ENCODE data around the gene SMAD6. TPM values are rescaled to one million over a fixed set of nuclear protein-coding genes. Genes with fewer than 3 reads are reported as not detected.

Gene SMAD6
- total and polyA plus RNA-seq, 10 of the 15 experiments (the other 5 are each of a cell fraction or from before 2014, with no cell fraction given), result under 0.01 to 0.10 (median 0.03) TPM; not detected in 7

DNA sequence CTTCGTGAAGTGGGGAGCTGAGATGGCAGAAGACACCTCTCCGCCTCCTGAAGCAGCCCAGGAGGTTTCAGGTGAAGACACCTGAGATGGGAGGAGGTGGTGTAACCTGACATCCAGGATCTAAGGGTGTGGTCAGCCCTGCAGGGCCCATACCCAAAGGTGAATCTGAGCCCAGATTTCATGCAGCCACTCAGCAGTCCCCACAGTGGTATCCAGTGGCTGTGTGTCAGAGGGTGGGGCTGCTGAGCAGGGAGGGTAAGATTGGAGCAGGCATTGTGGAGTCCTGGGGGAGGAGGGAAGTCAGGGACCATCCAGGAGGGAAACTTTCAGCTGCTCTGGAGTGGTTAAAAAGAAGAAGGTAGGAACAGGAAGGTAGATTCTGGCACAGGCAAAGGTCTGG, 46.0 kb upstream of the SMAD6 start:
- TF ChIP-seq, protein P1, sequence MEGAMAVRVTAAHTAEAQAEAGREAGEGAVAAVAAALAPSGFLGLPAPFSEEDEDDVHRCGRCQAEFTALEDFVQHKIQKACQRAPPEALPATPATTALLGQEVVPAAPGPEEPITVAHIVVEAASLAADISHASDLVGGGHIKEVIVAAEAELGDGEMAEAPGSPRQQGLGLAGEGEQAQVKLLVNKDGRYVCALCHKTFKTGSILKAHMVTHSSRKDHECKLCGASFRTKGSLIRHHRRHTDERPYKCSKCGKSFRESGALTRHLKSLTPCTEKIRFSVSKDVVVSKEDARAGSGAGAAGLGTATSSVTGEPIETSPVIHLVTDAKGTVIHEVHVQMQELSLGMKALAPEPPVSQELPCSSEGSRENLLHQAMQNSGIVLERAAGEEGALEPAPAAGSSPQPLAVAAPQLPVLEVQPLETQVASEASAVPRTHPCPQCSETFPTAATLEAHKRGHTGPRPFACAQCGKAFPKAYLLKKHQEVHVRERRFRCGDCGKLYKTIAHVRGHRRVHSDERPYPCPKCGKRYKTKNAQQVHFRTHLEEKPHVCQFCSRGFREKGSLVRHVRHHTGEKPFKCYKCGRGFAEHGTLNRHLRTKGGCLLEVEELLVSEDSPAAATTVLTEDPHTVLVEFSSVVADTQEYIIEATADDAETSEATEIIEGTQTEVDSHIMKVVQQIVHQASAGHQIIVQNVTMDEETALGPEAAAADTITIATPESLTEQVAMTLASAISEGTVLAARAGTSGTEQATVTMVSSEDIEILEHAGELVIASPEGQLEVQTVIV (IDR thresholded peaks at IDR 0.05; ENCODE audit: borderline replicate concordance, partially characterized antibody), result no peak
- no peak for TF ChIP-seq MTA3 (IDR thresholded peaks at IDR 0.05; ENCODE audit: borderline replicate concordance, low read length)
- TF ChIP-seq YBX1 (IDR thresholded peaks at IDR 0.05), result no peak
- TF ChIP-seq, protein P2, sequence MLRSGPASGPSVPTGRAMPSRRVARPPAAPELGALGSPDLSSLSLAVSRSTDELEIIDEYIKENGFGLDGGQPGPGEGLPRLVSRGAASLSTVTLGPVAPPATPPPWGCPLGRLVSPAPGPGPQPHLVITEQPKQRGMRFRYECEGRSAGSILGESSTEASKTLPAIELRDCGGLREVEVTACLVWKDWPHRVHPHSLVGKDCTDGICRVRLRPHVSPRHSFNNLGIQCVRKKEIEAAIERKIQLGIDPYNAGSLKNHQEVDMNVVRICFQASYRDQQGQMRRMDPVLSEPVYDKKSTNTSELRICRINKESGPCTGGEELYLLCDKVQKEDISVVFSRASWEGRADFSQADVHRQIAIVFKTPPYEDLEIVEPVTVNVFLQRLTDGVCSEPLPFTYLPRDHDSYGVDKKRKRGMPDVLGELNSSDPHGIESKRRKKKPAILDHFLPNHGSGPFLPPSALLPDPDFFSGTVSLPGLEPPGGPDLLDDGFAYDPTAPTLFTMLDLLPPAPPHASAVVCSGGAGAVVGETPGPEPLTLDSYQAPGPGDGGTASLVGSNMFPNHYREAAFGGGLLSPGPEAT (IDR thresholded peaks at IDR 0.05; ENCODE audit: low read depth), result no peak
- no peak for TF ChIP-seq CEBPB (IDR thresholded peaks at IDR 0.05; ENCODE audit: borderline replicate concordance in 1 of 2, low read depth in 2 of 2, low read length in 2 of 2)
- no peak for TF ChIP-seq TCF7 (IDR thresholded peaks at IDR 0.05; ENCODE audit: borderline replicate concordance)
- TF ChIP-seq, protein P3, sequence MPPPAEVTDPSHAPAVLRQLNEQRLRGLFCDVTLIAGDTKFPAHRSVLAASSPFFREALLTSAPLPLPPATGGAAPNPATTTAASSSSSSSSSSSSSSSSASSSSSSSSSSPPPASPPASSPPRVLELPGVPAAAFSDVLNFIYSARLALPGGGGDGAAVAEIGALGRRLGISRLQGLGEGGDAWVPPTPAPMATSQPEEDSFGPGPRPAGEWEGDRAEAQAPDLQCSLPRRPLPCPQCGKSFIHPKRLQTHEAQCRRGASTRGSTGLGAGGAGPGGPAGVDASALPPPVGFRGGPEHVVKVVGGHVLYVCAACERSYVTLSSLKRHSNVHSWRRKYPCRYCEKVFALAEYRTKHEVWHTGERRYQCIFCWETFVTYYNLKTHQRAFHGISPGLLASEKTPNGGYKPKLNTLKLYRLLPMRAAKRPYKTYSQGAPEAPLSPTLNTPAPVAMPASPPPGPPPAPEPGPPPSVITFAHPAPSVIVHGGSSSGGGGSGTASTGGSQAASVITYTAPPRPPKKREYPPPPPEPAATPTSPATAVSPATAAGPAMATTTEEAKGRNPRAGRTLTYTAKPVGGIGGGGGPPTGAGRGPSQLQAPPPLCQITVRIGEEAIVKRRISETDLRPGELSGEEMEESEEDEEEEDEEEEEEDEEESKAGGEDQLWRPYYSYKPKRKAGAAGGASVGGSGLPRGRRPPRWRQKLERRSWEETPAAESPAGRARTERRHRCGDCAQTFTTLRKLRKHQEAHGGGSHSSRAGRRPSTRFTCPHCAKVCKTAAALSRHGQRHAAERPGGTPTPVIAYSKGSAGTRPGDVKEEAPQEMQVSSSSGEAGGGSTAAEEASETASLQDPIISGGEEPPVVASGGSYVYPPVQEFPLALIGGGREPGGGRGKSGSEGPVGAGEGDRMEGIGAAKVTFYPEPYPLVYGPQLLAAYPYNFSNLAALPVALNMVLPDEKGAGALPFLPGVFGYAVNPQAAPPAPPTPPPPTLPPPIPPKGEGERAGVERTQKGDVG (CRISPR knock-in tag; IDR thresholded peaks at IDR 0.05), result no peak
- no peak for TF ChIP-seq CHD4 (IDR thresholded peaks at IDR 0.05)
- TF ChIP-seq FOS (IDR thresholded peaks at IDR 0.05; ENCODE audit: borderline replicate concordance, extremely low read depth, insufficient read length), result no peak
- no peak for TF ChIP-seq CBX5 (IDR thresholded peaks at IDR 0.05; ENCODE audit: low read depth)
- TF ChIP-seq NR2C1 (IDR thresholded peaks at IDR 0.05), result no peak
- no peak for TF ChIP-seq RAD21 (IDR thresholded peaks at IDR 0.05; ENCODE audit: insufficient read depth, low read depth, low read length)
- no peak for TF ChIP-seq MYC (IDR thresholded peaks at IDR 0.05; ENCODE audit: insufficient read depth, insufficient read length, insufficient replicate concordance, low read length, severe bottlenecking)
- no peak for TF ChIP-seq MXI1 (IDR thresholded peaks at IDR 0.05; ENCODE audit: low read depth, low read length)
- no peak for TF ChIP-seq ZZZ3 (IDR thresholded peaks at IDR 0.05; ENCODE audit: control insufficient read depth, insufficient read length, low read depth)
- no peak for TF ChIP-seq RAD51 (IDR thresholded peaks at IDR 0.05)
- no peak for TF ChIP-seq SMC3 (IDR thresholded peaks at IDR 0.05; ENCODE audit: borderline replicate concordance, low read length)
- H3K27ac ChIP-seq (ENCODE audit: control insufficient read depth, insufficient read depth), result no peak overlapping the region
- no peak overlapping the region for H2AFZ ChIP-seq (ENCODE audit: control insufficient read depth, low read depth, low read length)
- peaks cover 0 to 3% of the 10 kb centered on the region in 2 experiments; a peak in 3 of 4 replicates for H3K27me3 ChIP-seq (replicated peaks in 1 of 2; ENCODE audit: control insufficient read depth in 2 of 2, insufficient read depth in 2 of 2, low read length in 1 of 2)
- no peaks in the 10 kb centered on the region for H3K36me3 ChIP-seq (ENCODE audit: control insufficient read depth in 2 of 2, insufficient read depth in 2 of 2, low read length in 1 of 2)
- SMC1A ChIA-PET (ENCODE audit: uncharacterized antibody, unreplicated experiment), result no interaction called here
- no peak for DNase-seq (ENCODE audit: low read depth, low spot score)
- RAD21 ChIA-PET (ENCODE audit: unreplicated experiment), result no interaction called here
- in situ Hi-C loops (cut with MboI), result no loop called here
- CTCF ChIA-PET, result no interaction called here
- H4K20me1 ChIP-seq (ENCODE audit: control insufficient read depth, insufficient read depth), result no peaks in the 10 kb centered on the region; the same call in 1 of the 2 replicates
- FAIRE-seq, result no peak
- intact Hi-C loops (cut with micrococcal nuclease; ENCODE audit: unreplicated experiment), result no loop called here
- WGBS (ENCODE audit: insufficient coverage, insufficient replicate concordance, low lambda C conversion rate, missing lambda C conversion rate), result 75% methylated on average over 2 of the region's 2 CpGs
- H3K79me2 ChIP-seq (ENCODE audit: control insufficient read depth, insufficient read depth, low read length), result no peaks in the 10 kb centered on the region
- no peak overlapping the region for H3K4me2 ChIP-seq (ENCODE audit: control insufficient read depth, insufficient read depth)
- POLR2A ChIA-PET, result no interaction called here
- H3K9ac ChIP-seq (ENCODE audit: control insufficient read depth, insufficient read depth, low read length), result no peak overlapping the region
- H3K9me3 ChIP-seq (replicated peaks; ENCODE audit: control insufficient read depth, insufficient read depth, low read length), result no peaks in the 10 kb centered on the region
- H3K4me1 ChIP-seq (ENCODE audit: control insufficient read depth, insufficient read depth, low read length), result no peaks in the 10 kb centered on the region
- no peak overlapping the region for H3K4me3 ChIP-seq
- ATAC-seq, result no peak
- BruUV-seq (replicated peaks), result no TSS peak

Measured in GM12878 (cell line).